Endodermal cell (in vitro differentiated cells): ENCODE results near the gene UQCRC1. TPM values are rescaled to one million over a fixed set of nuclear protein-coding genes. Genes with fewer than 3 reads are reported as not detected.

Experiments
- DNase-seq: peaks from one replicate; pipeline ENCODE4 v3.0.0-alpha.2; 2017
- H3K27ac ChIP-seq: 2 replicates; pipeline ENCODE4 v1.5.1; 2013; ENCODE audit warnings: mild to moderate bottlenecking, low read depth, low read length, moderate library complexity
- H3K27me3 ChIP-seq: 2 replicates; pipeline ENCODE4 v1.6.1; 2013; ENCODE audit warnings: mild to moderate bottlenecking, low read length, moderate library complexity; ENCODE audit not compliant: insufficient read depth, control insufficient read depth, poor library complexity, severe bottlenecking
- H3K36me3 ChIP-seq: 2 replicates; pipeline ENCODE4 v1.7.0; 2013; ENCODE audit warnings: mild to moderate bottlenecking, low read length, moderate library complexity; ENCODE audit not compliant: control insufficient read depth, insufficient read depth
- H3K4me1 ChIP-seq: one replicate; pipeline ENCODE4 v1.7.0; 2013; ENCODE audit warnings: low read length; ENCODE audit not compliant: control insufficient read depth, insufficient read depth
- H3K4me3 ChIP-seq: 2 replicates; pipeline ENCODE4 v1.5.1; 2013; ENCODE audit warnings: mild to moderate bottlenecking, low read length, moderate library complexity
- H3K9ac ChIP-seq: 2 replicates; pipeline ENCODE4 v1.6.1; 2013; ENCODE audit warnings: mild to moderate bottlenecking, low read length, moderate library complexity; ENCODE audit not compliant: poor library complexity, severe bottlenecking; ENCODE audit errors: extremely low read depth
- H3K9me3 ChIP-seq: 2 replicates; pipeline ENCODE4 v1.6.1; 2013; ENCODE audit warnings: mild to moderate bottlenecking, low read length, moderate library complexity; ENCODE audit not compliant: control insufficient read depth
- H3K27ac Mint-ChIP-seq: 2 replicates; pipeline ENCODE4 v1.8.0; 2020; ENCODE audit warnings: mixed read lengths
- H3K27me3 Mint-ChIP-seq: 2 replicates; pipeline ENCODE4 v1.8.0; 2021; ENCODE audit warnings: mild to moderate bottlenecking, mixed read lengths; ENCODE audit not compliant: insufficient read depth
- H3K36me3 Mint-ChIP-seq: 2 replicates; pipeline ENCODE4 v1.8.0; 2020; ENCODE audit warnings: low read depth, mixed read lengths
- H3K4me1 Mint-ChIP-seq: 2 replicates; pipeline ENCODE4 v1.8.0; 2020; ENCODE audit warnings: mixed read lengths
- H3K4me3 Mint-ChIP-seq: 2 replicates; pipeline ENCODE4 v1.8.0; 2020; ENCODE audit warnings: mild to moderate bottlenecking, moderate library complexity, mixed read lengths
- H3K9me3 Mint-ChIP-seq: 2 replicates; pipeline ENCODE4 v1.8.0; 2020; ENCODE audit warnings: mild to moderate bottlenecking, mixed read lengths
- CTCF ChIP-seq: fragments of 200-600 bp; sonication (generic); conservative IDR thresholded peaks from 2 replicates; pipeline ENCODE4 v1.5.0; 2021; ENCODE audit warnings: antibody characterized with exemption, mild to moderate bottlenecking
- WGBS, 2 experiments: methylation state at CpG; one replicate each; pipeline versions ENCODE4 v1.1.5 to v1.1.7; 2013; ENCODE audit warnings: missing lambda C conversion rate in 2 of 2, mixed read lengths in 1 of 2; ENCODE audit not compliant: insufficient coverage in 1 of 2, insufficient read length in 1 of 2; 5-methylcytosine and 5-hydroxymethylcytosine counted together
- total RNA-seq, 2 donors: library from RNA; stranded (reverse); fragmentation: NEBNext Ultra II Directional in 1 of 2; extraction: Animal tissue kit (Norgen Biotek cat#: 25700) in 1 of 2; gene quantifications; 2 replicates in 1 of 2; 3 replicates in 1 of 2; pipeline ENCODE4 v1.2.1, GENCODE V29; 2021

Gene UQCRC1
- total RNA-seq, 2 donors from 2014 or later, result 231 to 289 TPM

- Mint-ChIP-seq H3K27ac (no peak overlapping the region), H3K4me1 (peaks cover 14% of the 10 kb centered on the region), H3K36me3 (peaks cover 54% of the 10 kb centered on the region), H3K9me3 (no peaks in the 10 kb centered on the region), H3K4me3 (no peak overlapping the region), H3K27me3 (no peaks in the 10 kb centered on the region)
- peaks cover 5% of the 10 kb centered on the region for H3K4me1 ChIP-seq
- WGBS, 2 experiments, result 93 to 99% methylated on average over 17 to 22 of the region's 22 CpGs
- DNase-seq, result no peak
- no peaks in the 10 kb centered on the region for H3K9me3 ChIP-seq
- H3K4me3 ChIP-seq, result no peak overlapping the region
- H3K9ac ChIP-seq, result no peak overlapping the region
- peaks cover 41% of the 10 kb centered on the region for H3K36me3 ChIP-seq
- H3K27me3 ChIP-seq, result no peaks in the 10 kb centered on the region
- no peak overlapping the region for H3K27ac ChIP-seq
- no peak for TF ChIP-seq CTCF
Observed at GRCh38 chr3:48631516-48632448, 22.3 kb upstream of the UQCRC1 start.

- Mint-ChIP-seq H3K36me3 (peaks cover 64% of the 10 kb centered on the region), H3K27ac (no peak overlapping the region), H3K4me1 (peaks cover 7% of the 10 kb centered on the region), H3K27me3 (no peaks in the 10 kb centered on the region), H3K4me3 (no peak overlapping the region), H3K9me3 (no peaks in the 10 kb centered on the region)
- TF ChIP-seq CTCF, result no peak
- Histone ChIP-seq H3K4me1 (no peaks in the 10 kb centered on the region), H3K36me3 (peaks cover 44% of the 10 kb centered on the region), H3K9ac (no peak overlapping the region), H3K4me3 (no peak overlapping the region), H3K27ac (no peak overlapping the region), H3K9me3 (no peaks in the 10 kb centered on the region), H3K27me3 (no peaks in the 10 kb centered on the region)
- WGBS, 2 experiments, result 93 to 94% methylated on average over 3 to 12 of the region's 12 CpGs
- DNase-seq, result no peak
Observed at GRCh38 chr3:48630833-48631232, 21.4 kb upstream of the UQCRC1 start.

- Histone ChIP-seq H3K9me3 (no peaks in the 10 kb centered on the region), H3K4me3 (no peak overlapping the region), H3K9ac (no peak overlapping the region), H3K27ac (no peak overlapping the region), H3K4me1 (no peaks in the 10 kb centered on the region), H3K27me3 (no peaks in the 10 kb centered on the region), H3K36me3 (peaks cover 48% of the 10 kb centered on the region)
- H3K27ac Mint-ChIP-seq, result peak overlapping the region; percentile 12
- 95 to 96% methylated on average over 7 to 8 of the region's 8 CpGs for WGBS, 2 experiments
- H3K9me3 Mint-ChIP-seq, result no peaks in the 10 kb centered on the region
- TF ChIP-seq CTCF, result no peak
- no peak for DNase-seq
- H3K4me3 Mint-ChIP-seq, result no peak overlapping the region
- H3K4me1 Mint-ChIP-seq, result peaks cover 7% of the 10 kb centered on the region
- H3K36me3 Mint-ChIP-seq, result peaks cover 67% of the 10 kb centered on the region
- H3K27me3 Mint-ChIP-seq, result no peaks in the 10 kb centered on the region
Observed at GRCh38 chr3:48630407-48630806, 21.0 kb upstream of the UQCRC1 start.
